Stomach (tissue), 9 donors: ENCODE results near the gene MYH11. TPM values are rescaled to one million over a fixed set of nuclear protein-coding genes. Genes with fewer than 3 reads are reported as not detected.

Experiments
- DNase-seq, 2 donors: peaks; one replicate each; pipeline versions ENCODE4 v3.0.0 to v3.0.0-alpha.2; 2013 to 2019
- H3K27ac ChIP-seq, 5 donors: fragments of 200-600 bp in 4 of 5; sonication (generic) in 4 of 5; one replicate each; pipeline ENCODE4 v1.5.1; 2013 to 2019; ENCODE audit warnings: mild to moderate bottlenecking in 1 of 5, moderate library complexity in 1 of 5
- H3K27me3 ChIP-seq, 3 donors: fragments of 200-600 bp; sonication (generic); one replicate each; pipeline ENCODE4 v1.5.1; 2017 to 2019; ENCODE audit warnings: mixed run types in 1 of 3
- H3K36me3 ChIP-seq, 4 donors: fragments of 200-600 bp; sonication (generic); 1 replicate in 3 of 4; 2 replicates in 1 of 4; pipeline ENCODE4 v1.5.1; 2016 to 2019
- H3K4me1 ChIP-seq, 4 donors: fragments of 200-600 bp; sonication (generic); one replicate each; pipeline ENCODE4 v1.5.1; 2016 to 2019
- H3K4me3 ChIP-seq, 4 donors: fragments of 200-600 bp; sonication (generic) in 3 of 4; one replicate each; pipeline ENCODE4 v1.5.1; 2016 to 2019; ENCODE audit warnings: mild to moderate bottlenecking in 1 of 4
- H3K9me3 ChIP-seq, 4 donors: fragments of 200-600 bp; sonication (generic); one replicate each; pipeline ENCODE4 v1.5.1; 2016 to 2019
- CTCF ChIP-seq, 7 experiments: fragments of 450-650 bp in 4 of 7; fragments of 200-600 bp in 3 of 7; sonication (generic) in 3 of 7; IDR thresholded peaks; one replicate each; pipeline ENCODE4 v1.5.1; 2016 to 2019; ENCODE audit warnings: antibody characterized with exemption in 7 of 7, control low read depth in 2 of 7, mild to moderate bottlenecking in 1 of 7
- EP300 ChIP-seq: sonication (generic); formaldehyde crosslinking; IDR thresholded peaks from one replicate; pipeline ENCODE4 v1.6.1; 2017; ENCODE audit warnings: antibody characterized with exemption
- POLR2A ChIP-seq, 4 donors: fragments of 450-650 bp; IDR thresholded peaks; one replicate each; pipeline ENCODE4 v1.6.1; 2016; ENCODE audit warnings: antibody characterized with exemption in 4 of 4, control low read depth in 2 of 4, mild to moderate bottlenecking in 1 of 4, moderate library complexity in 1 of 4
- POLR2AphosphoS5 ChIP-seq, 3 donors: sonication (generic); formaldehyde crosslinking; IDR thresholded peaks; one replicate each; pipeline ENCODE4 v1.6.1; 2016; ENCODE audit warnings: antibody characterized with exemption in 3 of 3
- WGBS, 5 donors: extraction: QIAGEN DNeasy Blood & Tissue Kit in 3 of 5; methylation state at CpG; one replicate each; pipeline versions ENCODE4 v1.1.5 to v1.1.7; 2013 to 2018; 5-methylcytosine and 5-hydroxymethylcytosine counted together
- intact Hi-C: fragments of 100-400 bp; cut with DNase I; formaldehyde crosslinking; loops from one replicate; pipeline ENCODE4 v1.15.1; 2023; ENCODE audit warnings: low total_unique reads
- polyA plus RNA-seq, 3 donors: library from polyadenylated mRNA; stranded (reverse); fragments of 200-250 nt; gene quantifications; one replicate each; pipeline ENCODE4 v1.2.3, GENCODE V29; 2013
- total RNA-seq, 5 donors: library from RNA; depleted of rRNA; stranded (reverse); fragments of >200 nt; gene quantifications; one replicate each; pipeline versions ENCODE4 v1.1.0 to v1.2.3, GENCODE V29; 2014 to 2016
- donor health status: healthy with polysubstance abuse.
- donor health status: Bipolar disorder and iron deficiency.
- donor health status: healthy.

The MYH11 gene
- total and polyA plus RNA-seq, 8 donors: 33.8 to 3,048 (median 865) TPM

DNA sequence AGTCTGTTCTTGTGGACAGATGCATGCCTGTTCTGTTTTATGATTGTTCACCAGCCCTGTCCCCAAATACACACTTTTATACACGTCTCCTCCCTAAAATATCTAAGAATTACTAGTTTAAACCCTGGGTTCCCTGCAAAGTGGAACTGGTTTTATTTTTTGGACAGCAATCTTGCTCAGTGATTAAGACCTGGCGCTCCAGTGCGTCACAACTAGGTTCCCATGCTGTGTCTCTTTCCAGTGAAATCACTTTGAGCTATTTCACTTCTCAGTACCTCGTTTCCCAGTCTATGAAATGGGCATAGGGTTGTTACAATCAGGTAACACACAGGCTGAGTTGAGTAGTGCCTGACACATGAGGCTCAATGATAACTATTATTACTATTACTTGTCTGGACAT is 30.5 kb upstream of the MYH11 start:
- intact Hi-C loops: loop anchor here (10.0 kb wide), 1 partner anchor 128 kb away; no protein-coding TSS in a partner anchor
- Histone ChIP-seq H3K4me3 (peak overlapping the region; percentile 65 to 87 (median 76)), H3K9me3 (no peaks in the 10 kb centered on the region), H3K27ac (peak overlapping the region in 2 of 5 donors; percentile 86 to 91), H3K4me1 (peaks cover 23 to 51% (median 36%) of the 10 kb centered on the region in 4 donors), H3K36me3 (peaks cover 7 to 18% (median 16%) of the 10 kb centered on the region in 4 donors), H3K27me3 (no peaks in the 10 kb centered on the region)
- TF ChIP-seq CTCF (IDR thresholded peaks at IDR 0.05) (no peak), EP300 (no peak), POLR2AphosphoS5 (IDR thresholded peaks at IDR 0.05) (no peak), POLR2A (IDR thresholded peaks at IDR 0.05) (no peak)
- WGBS, 5 donors: 76 to 87% (median 84%) methylated on average over 4 of the region's 4 CpGs
- no peak for DNase-seq

GRCh38 chr16:15886078-15886477 is 29.2 kb upstream of the MYH11 start:
- DNase-seq: no peak
- no peak overlapping the region for H3K4me3 ChIP-seq
- H3K4me1 ChIP-seq: peaks cover 23 to 51% (median 36%) of the 10 kb centered on the region in 4 donors
- intact Hi-C loops: loop anchor here (10.0 kb wide), 1 partner anchor 129 kb away; no protein-coding TSS in a partner anchor
- no peaks in the 10 kb centered on the region for H3K9me3 ChIP-seq
- peaks cover 14 to 30% (median 28%) of the 10 kb centered on the region in 4 donors for H3K36me3 ChIP-seq
- WGBS, 5 donors: 41 to 60% (median 51%) methylated on average over 1 of the region's 1 CpG
- no peak for TF ChIP-seq POLR2A (IDR thresholded peaks at IDR 0.05)
- TF ChIP-seq POLR2AphosphoS5 (IDR thresholded peaks at IDR 0.05): no peak
- TF ChIP-seq EP300: no peak
- no peaks in the 10 kb centered on the region for H3K27me3 ChIP-seq
- H3K27ac ChIP-seq: peak overlapping the region in 1 of 5 donors; percentile 8

DNA sequence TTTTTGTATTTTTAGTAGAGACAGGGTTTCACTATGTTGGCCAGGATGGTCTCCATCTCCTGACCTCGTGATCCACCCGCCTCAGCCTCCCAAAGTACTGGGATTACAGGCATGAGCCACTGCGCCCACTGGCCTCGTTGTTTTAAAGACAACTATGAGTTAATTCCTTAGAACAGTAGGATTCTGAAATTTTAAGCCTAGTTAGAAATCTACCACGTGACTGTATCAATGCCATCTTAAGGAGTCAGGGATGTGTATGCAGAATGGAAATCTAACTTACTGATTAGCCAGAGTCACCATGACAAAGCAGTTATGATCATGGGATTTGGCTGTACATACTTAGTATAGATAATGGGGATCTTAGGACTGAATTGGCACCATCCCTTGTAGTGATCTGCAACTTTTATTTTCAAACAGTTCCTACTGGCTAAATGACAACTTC is 28.8 kb upstream of the MYH11 start:
- H3K36me3 ChIP-seq: peaks cover 14 to 35% (median 33%) of the 10 kb centered on the region in 4 donors
- no peaks in the 10 kb centered on the region for H3K9me3 ChIP-seq
- H3K4me3 ChIP-seq: no peak overlapping the region
- peak overlapping the region in 1 of 5 donors; percentile 8 for H3K27ac ChIP-seq
- no peak for DNase-seq
- TF ChIP-seq POLR2AphosphoS5 (IDR thresholded peaks at IDR 0.05) (no peak), CTCF (IDR thresholded peaks at IDR 0.05) (no peak), POLR2A (IDR thresholded peaks at IDR 0.05) (no peak), EP300 (no peak)
- H3K27me3 ChIP-seq: no peaks in the 10 kb centered on the region
- intact Hi-C loops: loop anchor here (10.0 kb wide), 1 partner anchor 129 kb away; no protein-coding TSS in a partner anchor
- 86 to 93% (median 91%) methylated on average over 5 of the region's 5 CpGs for WGBS, 5 donors
- peaks cover 23 to 51% (median 36%) of the 10 kb centered on the region in 4 donors for H3K4me1 ChIP-seq

- Histone ChIP-seq H3K27ac (no peak overlapping the region), H3K36me3 (peaks cover 20 to 58% (median 50%) of the 10 kb centered on the region in 4 donors), H3K4me3 (no peak overlapping the region), H3K9me3 (no peaks in the 10 kb centered on the region), H3K27me3 (no peaks in the 10 kb centered on the region), H3K4me1 (peaks cover 8 to 50% (median 33%) of the 10 kb centered on the region in 4 donors)
- no peak for DNase-seq
- no peak for TF ChIP-seq POLR2AphosphoS5 (IDR thresholded peaks at IDR 0.05)
- no peak for TF ChIP-seq POLR2A (IDR thresholded peaks at IDR 0.05)
- TF ChIP-seq EP300: no peak
- TF ChIP-seq CTCF (IDR thresholded peaks at IDR 0.05): no peak
- WGBS, 5 donors: 83 to 98% (median 96%) methylated on average over 3 of the region's 3 CpGs
- intact Hi-C loops: loop anchor here (10.0 kb wide), 1 partner anchor 132 kb away; no protein-coding TSS in a partner anchor
Measured at GRCh38 chr16:15882563-15882962, 25.7 kb upstream of the MYH11 start.
